CD14-positive monocyte (primary cell): ENCODE results near the gene FEM1A. TPM values are rescaled to one million over a fixed set of nuclear protein-coding genes. Genes with fewer than 3 reads are reported as not detected.
"Not testable (repeated sequence)": the region's sequence is repeated elsewhere in the genome, so short reads cannot be mapped to it uniquely, and the experiment has no call there.

ENCODE experiments used
- DNase-seq, 3 donors: peaks; one replicate each; pipeline ENCODE4 v3.0.0-alpha.2; 2011 to 2022
- H2AFZ ChIP-seq: 2 replicates; pipeline ENCODE4 v1.6.0; 2012; ENCODE audit warnings: mild to moderate bottlenecking, low read depth, low read length, inconsistent platforms; ENCODE audit not compliant: insufficient read depth, poor library complexity, severe bottlenecking
- H3K27ac ChIP-seq, 2 donors: 1 replicate in 1 of 2; 2 replicates in 1 of 2; pipeline ENCODE4 v1.5.1; 2012 to 2013; ENCODE audit warnings: low read length in 2 of 2, control low read depth in 1 of 2, inconsistent platforms in 1 of 2, low read depth in 1 of 2, mild to moderate bottlenecking in 1 of 2
- H3K27me3 ChIP-seq, 2 donors: one replicate each; pipeline versions ENCODE4 v1.6.0 to v1.6.1; 2011 to 2013; ENCODE audit warnings: low read length in 2 of 2; ENCODE audit not compliant: control insufficient read depth in 2 of 2, insufficient read depth in 2 of 2
- H3K36me3 ChIP-seq, 2 donors: replicated peaks in 1 of 2; 1 replicate in 1 of 2; 2 replicates in 1 of 2; pipeline versions ENCODE4 v1.5.1 to v1.6.1; 2012 to 2013; ENCODE audit warnings: low read length in 2 of 2, control low read depth in 1 of 2, inconsistent platforms in 1 of 2, mild to moderate bottlenecking in 1 of 2; ENCODE audit not compliant: insufficient read depth in 2 of 2, control insufficient read depth in 1 of 2
- H3K4me1 ChIP-seq, 2 donors: 1 replicate in 1 of 2; 2 replicates in 1 of 2; pipeline versions ENCODE4 v1.5.1 to v1.6.1; 2012 to 2013; ENCODE audit warnings: low read length in 2 of 2, control low read depth in 1 of 2, inconsistent platforms in 1 of 2, mild to moderate bottlenecking in 1 of 2, moderate library complexity in 1 of 2; ENCODE audit not compliant: insufficient read depth in 2 of 2, control insufficient read depth in 1 of 2
- H3K4me2 ChIP-seq: replicated peaks from 2 replicates; pipeline ENCODE3; 2012; ENCODE audit warnings: low read length, moderate library complexity, mild to moderate bottlenecking; ENCODE audit not compliant: poor library complexity, severe bottlenecking; ENCODE audit errors: extremely low read depth
- H3K4me3 ChIP-seq, 3 experiments: fragments of 200-600 bp in 1 of 3; sonication (generic) in 1 of 3; replicated peaks in 1 of 3; 1 replicate in 2 of 3; 2 replicates in 1 of 3; pipeline ENCODE4 v1.5.1; 2011 to 2013; ENCODE audit warnings: low read length in 3 of 3, mild to moderate bottlenecking in 3 of 3, control low read depth in 2 of 3, low read depth in 2 of 3, inconsistent platforms in 1 of 3, moderate library complexity in 1 of 3
- H3K79me2 ChIP-seq: 2 replicates; pipeline ENCODE4 v1.6.0; 2012; ENCODE audit warnings: mild to moderate bottlenecking, control low read depth, inconsistent platforms, low read length, moderate library complexity; ENCODE audit not compliant: insufficient read depth
- H3K9ac ChIP-seq: 2 replicates; pipeline ENCODE4 v1.6.0; 2017; ENCODE audit warnings: low read length, mild to moderate bottlenecking; ENCODE audit not compliant: insufficient read depth, poor library complexity, severe bottlenecking
- H3K9me3 ChIP-seq, 2 donors: replicated peaks in 1 of 2; 1 replicate in 1 of 2; 2 replicates in 1 of 2; pipeline versions ENCODE4 v1.5.1 to v1.6.1; 2012 to 2013; ENCODE audit warnings: low read length in 2 of 2, control low read depth in 1 of 2; ENCODE audit not compliant: control insufficient read depth in 1 of 2, insufficient read depth in 1 of 2
- H4K20me1 ChIP-seq: 2 replicates; pipeline ENCODE4 v1.6.0; 2012; ENCODE audit warnings: mild to moderate bottlenecking, low read length, control low read depth, moderate library complexity; ENCODE audit not compliant: insufficient read depth
- H3K27ac Mint-ChIP-seq, 7 donors: one replicate each; pipeline ENCODE4 v1.8.0; 2020; ENCODE audit warnings: mild to moderate bottlenecking in 7 of 7, mixed read lengths in 7 of 7, moderate library complexity in 6 of 7, inconsistent platforms in 2 of 7
- H3K27me3 Mint-ChIP-seq, 3 donors: one replicate each; pipeline ENCODE4 v1.8.0; 2021 to 2022; ENCODE audit warnings: low read depth in 3 of 3, mild to moderate bottlenecking in 3 of 3, mixed read lengths in 3 of 3, moderate library complexity in 3 of 3, inconsistent platforms in 1 of 3
- H3K36me3 Mint-ChIP-seq, 2 donors: one replicate each; pipeline ENCODE4 v1.8.0; 2020; ENCODE audit warnings: mixed read lengths in 2 of 2, inconsistent platforms in 1 of 2, mild to moderate bottlenecking in 1 of 2
- H3K4me1 Mint-ChIP-seq: one replicate; pipeline ENCODE4 v1.8.0; 2020; ENCODE audit warnings: mild to moderate bottlenecking, mixed read lengths
- H3K4me3 Mint-ChIP-seq, 2 donors: one replicate each; pipeline ENCODE4 v1.8.0; 2020; ENCODE audit warnings: mild to moderate bottlenecking in 2 of 2, mixed read lengths in 2 of 2, moderate library complexity in 1 of 2
- H3K9me3 Mint-ChIP-seq, 7 donors: one replicate each; pipeline ENCODE4 v1.8.0; 2020 to 2022; ENCODE audit warnings: mixed read lengths in 7 of 7, mild to moderate bottlenecking in 6 of 7, moderate library complexity in 6 of 7, inconsistent platforms in 2 of 7
- WGBS: methylation state at CpG from one replicate; pipeline ENCODE4 v1.1.5; 2013; ENCODE audit warnings: missing lambda C conversion rate; ENCODE audit not compliant: insufficient coverage; 5-methylcytosine and 5-hydroxymethylcytosine counted together
- intact Hi-C, 2 donors: fragments of 100-400 bp; cut with micrococcal nuclease; formaldehyde crosslinking; loops; one replicate each; pipeline versions ENCODE4 v1.15.0 to v1.15.1; 2023
- polyA plus RNA-seq, 3 donors: library from polyadenylated mRNA; depleted of rRNA in 1 of 3; unstranded in 2 of 3; stranded (reverse) in 1 of 3; fragments of 300-500 nt in 2 of 3; fragments of >200 nt in 1 of 3; fragmentation: Illumina TruSeq in 2 of 3; gene quantifications; 1 replicate in 2 of 3; 2 replicates in 1 of 3; pipeline ENCODE4 v1.2.3, GENCODE V29; 2012 to 2021
- TF ChIP-seq, protein P1 (sequence below): fragments of 200-600 bp; IDR thresholded peaks from one replicate; pipeline ENCODE4 v1.8.0; 2022; ENCODE audit warnings: antibody characterized with exemption, mild to moderate bottlenecking

FEM1A gene
- polyA plus RNA-seq, 3 donors: 2.1 to 4.2 (median 2.4) TPM

DNA sequence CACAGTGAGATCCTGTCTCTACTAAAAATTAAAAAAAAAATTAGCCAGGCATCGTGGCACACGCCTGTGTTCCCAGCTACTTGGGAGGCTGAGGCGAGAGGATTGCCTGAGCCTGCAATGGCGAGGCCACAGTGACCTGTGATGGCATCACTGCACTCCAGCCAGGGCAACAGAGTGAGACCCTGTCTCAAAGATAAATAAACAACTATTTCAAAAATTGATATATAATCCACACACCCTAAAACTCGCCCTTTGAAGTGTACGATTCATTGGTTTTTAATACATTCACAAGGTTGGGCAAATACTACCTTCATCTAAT, 52.1 kb downstream of the FEM1A start:
- no peak overlapping the region for H3K4me3 ChIP-seq
- H3K79me2 ChIP-seq: no peaks in the 10 kb centered on the region
- Mint-ChIP-seq H3K9me3 (peaks cover 0 to 2% (median 0%) of the 10 kb centered on the region in 7 donors), H3K27me3 (no peaks in the 10 kb centered on the region), H3K27ac (peak overlapping the region in 2 of 7 donors; percentile 65 to 73), H3K4me3 (no peak overlapping the region), H3K36me3 (peaks cover 64 to 98% of the 10 kb centered on the region in 2 donors), H3K4me1 (peaks cover 24% of the 10 kb centered on the region)
- intact Hi-C loops: no loop called here
- no peak overlapping the region for H3K9ac ChIP-seq
- H2AFZ ChIP-seq: no peak overlapping the region
- H3K9me3 ChIP-seq: no peaks in the 10 kb centered on the region
- H4K20me1 ChIP-seq: peaks cover 5% of the 10 kb centered on the region
- WGBS: 87% methylated on average over 2 of the region's 6 CpGs
- no peaks in the 10 kb centered on the region for H3K27me3 ChIP-seq
- peaks cover 58 to 78% of the 10 kb centered on the region in 2 donors for H3K36me3 ChIP-seq
- DNase-seq: no peak
- peaks cover 21 to 22% of the 10 kb centered on the region in 2 donors for H3K4me1 ChIP-seq
- H3K4me2 ChIP-seq: no peak overlapping the region
- no peak overlapping the region for H3K27ac ChIP-seq
- TF ChIP-seq, protein P1, sequence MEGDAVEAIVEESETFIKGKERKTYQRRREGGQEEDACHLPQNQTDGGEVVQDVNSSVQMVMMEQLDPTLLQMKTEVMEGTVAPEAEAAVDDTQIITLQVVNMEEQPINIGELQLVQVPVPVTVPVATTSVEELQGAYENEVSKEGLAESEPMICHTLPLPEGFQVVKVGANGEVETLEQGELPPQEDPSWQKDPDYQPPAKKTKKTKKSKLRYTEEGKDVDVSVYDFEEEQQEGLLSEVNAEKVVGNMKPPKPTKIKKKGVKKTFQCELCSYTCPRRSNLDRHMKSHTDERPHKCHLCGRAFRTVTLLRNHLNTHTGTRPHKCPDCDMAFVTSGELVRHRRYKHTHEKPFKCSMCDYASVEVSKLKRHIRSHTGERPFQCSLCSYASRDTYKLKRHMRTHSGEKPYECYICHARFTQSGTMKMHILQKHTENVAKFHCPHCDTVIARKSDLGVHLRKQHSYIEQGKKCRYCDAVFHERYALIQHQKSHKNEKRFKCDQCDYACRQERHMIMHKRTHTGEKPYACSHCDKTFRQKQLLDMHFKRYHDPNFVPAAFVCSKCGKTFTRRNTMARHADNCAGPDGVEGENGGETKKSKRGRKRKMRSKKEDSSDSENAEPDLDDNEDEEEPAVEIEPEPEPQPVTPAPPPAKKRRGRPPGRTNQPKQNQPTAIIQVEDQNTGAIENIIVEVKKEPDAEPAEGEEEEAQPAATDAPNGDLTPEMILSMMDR: no peak

DNA sequence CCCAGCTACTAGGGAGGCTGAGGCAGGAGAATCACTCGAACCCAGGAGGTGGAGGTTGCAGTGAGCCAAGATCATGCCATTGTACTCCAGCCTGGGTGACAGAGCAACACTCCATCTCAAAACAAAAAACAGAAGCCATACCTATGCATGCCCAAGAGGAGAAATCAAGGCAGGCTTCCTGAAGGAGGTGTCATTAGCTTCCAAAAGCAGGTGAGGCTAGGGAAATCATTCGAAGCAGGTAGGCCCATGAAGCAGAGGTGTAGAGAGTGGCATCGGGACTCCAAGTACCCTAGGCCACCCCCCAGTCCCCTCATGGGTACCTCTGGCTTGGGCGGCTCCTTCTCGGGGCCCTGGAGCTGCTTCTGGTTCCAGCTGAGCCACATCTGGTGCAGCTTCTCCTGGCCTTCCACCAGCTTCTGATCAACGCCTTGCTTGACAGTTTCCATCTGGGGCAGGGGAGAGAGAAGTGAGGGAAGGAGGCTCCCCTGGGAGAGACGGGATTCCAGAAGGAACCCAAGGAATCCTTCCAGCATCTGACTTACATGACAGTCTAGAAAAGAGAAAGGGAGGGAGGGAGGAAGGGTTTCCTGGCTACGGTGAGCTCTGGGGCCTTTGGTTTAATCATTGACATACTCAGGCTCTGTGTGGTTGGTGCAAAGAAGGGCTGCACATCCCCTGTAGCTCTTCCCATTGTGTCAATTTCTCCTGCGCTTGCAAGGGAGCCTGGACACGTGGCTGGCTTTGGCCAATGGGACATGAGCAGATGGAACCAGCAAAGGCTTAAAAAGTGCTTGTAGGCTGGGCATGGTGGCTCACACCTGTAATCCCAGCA, 53.0 kb downstream of the FEM1A start:
- no peaks in the 10 kb centered on the region for H3K27me3 Mint-ChIP-seq
- 97% methylated on average over 5 of the region's 10 CpGs for WGBS
- TF ChIP-seq, protein P1: no peak

DNA sequence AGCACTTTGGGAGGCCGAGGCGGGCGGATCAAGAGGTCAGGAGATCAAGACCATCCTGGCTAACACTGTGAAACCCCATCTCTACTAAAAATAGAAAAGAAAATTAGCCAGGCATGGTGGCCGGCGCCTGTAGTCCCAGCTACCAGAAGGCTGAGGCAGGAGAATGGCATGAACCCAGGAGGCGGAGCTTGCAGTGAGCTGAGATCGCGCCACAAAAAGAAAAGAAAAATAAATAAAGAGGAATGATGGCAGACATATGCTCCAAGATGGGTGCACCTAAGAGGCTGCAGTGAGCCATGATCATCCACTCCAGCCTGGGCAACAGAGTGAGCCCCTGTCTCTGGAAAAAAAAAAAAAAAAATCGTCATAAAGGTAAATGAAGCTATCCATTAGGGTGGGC, 54.4 kb downstream of the FEM1A start:
- H3K4me2 ChIP-seq, H3K9ac ChIP-seq, H3K4me3 Mint-ChIP-seq, H3K9me3 Mint-ChIP-seq, H3K27me3 Mint-ChIP-seq, H3K4me3 ChIP-seq, H2AFZ ChIP-seq, H3K9me3 ChIP-seq, H3K27me3 ChIP-seq, intact Hi-C loops, H3K79me2 ChIP-seq, H4K20me1 ChIP-seq, DNase-seq: not testable (repeated sequence)
- H3K27ac Mint-ChIP-seq: peak overlapping the region in 2 of 7 donors; percentile 46 to 55
- Histone ChIP-seq H3K4me1 (peaks cover 9 to 10% of the 10 kb centered on the region in 2 donors), H3K36me3 (peaks cover 69 to 81% of the 10 kb centered on the region in 2 donors), H3K27ac (peak overlapping the region in 1 of 2 donors; percentile 8)
- WGBS: 100% methylated on average over 3 of the region's 9 CpGs
- peaks cover 60 to 93% of the 10 kb centered on the region in 2 donors for H3K36me3 Mint-ChIP-seq
- H3K4me1 Mint-ChIP-seq: peaks cover 10% of the 10 kb centered on the region

More for the DNA sequence above, 53.0 kb downstream of the FEM1A start:
- Histone ChIP-seq H3K9ac (no peak overlapping the region), H3K4me1 (peaks cover 21 to 22% of the 10 kb centered on the region in 2 donors), H3K27ac (peak overlapping the region in 1 of 2 donors; percentile 18), H2AFZ (no peak overlapping the region), H3K27me3 (no peaks in the 10 kb centered on the region), H3K36me3 (peaks cover 58 to 76% of the 10 kb centered on the region in 2 donors), H3K4me2 (no peak overlapping the region), H4K20me1 (peaks cover 5% of the 10 kb centered on the region), H3K4me3 (no peak overlapping the region), H3K9me3 (no peaks in the 10 kb centered on the region), H3K79me2 (no peaks in the 10 kb centered on the region)
- Mint-ChIP-seq H3K9me3 (peaks cover 0 to 2% (median 0%) of the 10 kb centered on the region in 7 donors), H3K36me3 (peaks cover 59 to 95% of the 10 kb centered on the region in 2 donors), H3K27ac (peak overlapping the region in 6 of 7 donors; percentile 40 to 85 (median 70)), H3K4me1 (peaks cover 21% of the 10 kb centered on the region), H3K4me3 (no peak overlapping the region)
- intact Hi-C loops: no loop called here
- no peak for DNase-seq
